GM12872 (cell line): ENCODE data around the gene FHIP1A.

Experiments used
- CTCF ChIP-seq: IDR thresholded peaks from 3 replicates; pipeline ENCODE4 v1.5.1; 2011; ENCODE audit warnings: low read depth, mild to moderate bottlenecking, low read length, moderate library complexity; ENCODE audit not compliant: insufficient read depth

FHIP1A gene

GRCh38 chr4:151408380-151408629 lies 671 bp upstream of the FHIP1A start:
- no peak for TF ChIP-seq CTCF

GRCh38 chr4:151409470-151410313 lies 716 bp downstream of the FHIP1A start:
- no peak for TF ChIP-seq CTCF

GRCh38 chr4:151415978-151416377 lies 7.0 kb downstream of the FHIP1A start:
- TF ChIP-seq CTCF, result no peak

GRCh38 chr4:151417164-151417571 lies 8.2 kb downstream of the FHIP1A start:
- no peak for TF ChIP-seq CTCF

GRCh38 chr4:151417766-151418376 lies 8.9 kb downstream of the FHIP1A start:
- no peak for TF ChIP-seq CTCF

GRCh38 chr4:151418385-151418784 lies 9.4 kb downstream of the FHIP1A start:
- no peak for TF ChIP-seq CTCF

GRCh38 chr4:151418856-151419255 lies 9.9 kb downstream of the FHIP1A start:
- no peak for TF ChIP-seq CTCF
